PC-3 (cell line): ENCODE results near the gene MBOAT1. TPM values are rescaled to one million over a fixed set of nuclear protein-coding genes. Genes with fewer than 3 reads are reported as not detected.

Source experiments
- ATAC-seq: fragments of 200-7000 bp; cut with Tn5 transposase; 2 replicates; pipeline ENCODE4 v1.9.1; 2020; ENCODE audit warnings: mild to moderate bottlenecking, moderate library complexity
- BruUV-seq: library from RNA; stranded (reverse); fragments of 400-500 nt; replicated peaks from 2 replicates; lab custom pipeline; 2021; lab: Mats Ljungman, UMichigan
- CTCF ChIA-PET: fragments of 300-600 bp; sonication (Branson Sonifier 250); formaldehyde crosslinking; loops from one replicate; lab custom pipeline; 2022; ENCODE audit warnings: antibody characterized with exemption; lab: Charles Lee
- POLR2A ChIA-PET: fragments of 300-600 bp; sonication (Branson Sonifier 250); formaldehyde crosslinking; loops from one replicate; lab custom pipeline; 2022; ENCODE audit warnings: antibody characterized with exemption; ENCODE audit not compliant: unreplicated experiment; lab: Charles Lee
- DNase-seq: peaks from one replicate; pipeline ENCODE4 v3.0.0-alpha.2; 2015
- H2AFZ ChIP-seq: fragments of 300-600 bp; sonication (generic); 2 replicates; pipeline ENCODE4 v1.6.0; 2016; ENCODE audit warnings: antibody characterized with exemption, low read length
- H3F3A ChIP-seq: fragments of 300-600 bp; sonication (generic); one replicate; pipeline ENCODE4 v1.6.0; 2017; ENCODE audit warnings: antibody characterized with exemption, low read length, control low read depth, mild to moderate bottlenecking; ENCODE audit not compliant: unreplicated experiment
- H3K27ac ChIP-seq: fragments of 300-600 bp; sonication (generic); 2 replicates; pipeline ENCODE4 v1.5.1; 2016; ENCODE audit warnings: mild to moderate bottlenecking, low read length
- H3K27me3 ChIP-seq: fragments of 300-600 bp; sonication (generic); 2 replicates; pipeline ENCODE4 v1.6.1; 2016; ENCODE audit warnings: low read length, mixed read lengths
- H3K36me3 ChIP-seq: fragments of 300-600 bp; sonication (generic); 2 replicates; pipeline ENCODE4 v1.6.1; 2016; ENCODE audit warnings: low read depth, mixed run types, low read length, mixed read lengths
- H3K4me1 ChIP-seq: fragments of 300-600 bp; sonication (generic); 2 replicates; pipeline ENCODE4 v1.5.1; 2016; ENCODE audit warnings: low read length; ENCODE audit not compliant: insufficient read depth
- H3K4me2 ChIP-seq: fragments of 300-600 bp; sonication (generic); 2 replicates; pipeline ENCODE4 v1.6.0; 2016; ENCODE audit warnings: low read length
- H3K4me3 ChIP-seq: fragments of 300-600 bp; sonication (generic); 2 replicates; pipeline ENCODE4 v1.5.1; 2016; ENCODE audit warnings: mild to moderate bottlenecking, low read length, mixed read lengths
- H3K79me2 ChIP-seq: fragments of 300-600 bp; sonication (generic); 2 replicates; pipeline ENCODE4 v1.6.1; 2017; ENCODE audit warnings: low read length, mixed read lengths
- H3K9ac ChIP-seq: fragments of 300-600 bp; sonication (generic); 2 replicates; pipeline ENCODE4 v1.6.0; 2016; ENCODE audit warnings: mild to moderate bottlenecking, low read length
- H3K9me2 ChIP-seq: fragments of 300-600 bp; sonication (generic); replicated peaks from 2 replicates; pipeline ENCODE4 v1.6.1; 2016; ENCODE audit warnings: mixed run types, low read length, mixed read lengths
- H3K9me3 ChIP-seq: fragments of 300-600 bp; sonication (generic); 2 replicates; pipeline ENCODE4 v1.6.1; 2016; ENCODE audit warnings: low read length, mixed read lengths
- H4K20me1 ChIP-seq: fragments of 300-600 bp; sonication (generic); 2 replicates; pipeline ENCODE4 v1.6.1; 2016; ENCODE audit warnings: low read length, mixed read lengths
- CTCF ChIP-seq: fragments of 300-600 bp; sonication (generic); conservative IDR thresholded peaks from 2 replicates; pipeline ENCODE4 v1.5.1; 2017; ENCODE audit warnings: antibody characterized with exemption, low read depth, mild to moderate bottlenecking, low read length
- EZH2 ChIP-seq: fragments of 300-600 bp; sonication (generic); IDR thresholded peaks from one replicate; pipeline ENCODE4 v1.6.1; 2017; ENCODE audit warnings: antibody characterized with exemption, mild to moderate bottlenecking, low read length; ENCODE audit not compliant: unreplicated experiment
- EZH2phosphoT487 ChIP-seq: fragments of 300-600 bp; sonication (generic); IDR thresholded peaks from 2 replicates; pipeline ENCODE4 v1.6.1; 2018; ENCODE audit warnings: mild to moderate bottlenecking, antibody characterized with exemption, low read length, borderline replicate concordance
- intact Hi-C: fragments of 100-400 bp; cut with micrococcal nuclease; formaldehyde crosslinking; loops from 2 replicates; pipeline ENCODE4 v1.9.0; 2023
- total RNA-seq: library from RNA; depleted of rRNA; stranded (reverse); fragments of >200 nt; gene quantifications from 2 replicates; pipeline ENCODE4 v1.2.3, GENCODE V29; 2014

Gene MBOAT1
- total RNA-seq, 1 experiment from 2014 or later, result 8.4 TPM

- DNase-seq, result peak; percentile 34
- H3K4me1 ChIP-seq, result peaks cover 25% of the 10 kb centered on the region
- H3K4me3 ChIP-seq, result no peak overlapping the region
- H3K9me3 ChIP-seq, result 0 out of 2 replicates have a peak, but pooled peaks cover 4% of the 10 kb centered on the region
- no peak overlapping the region for H3K4me2 ChIP-seq
- H4K20me1 ChIP-seq, result no peaks in the 10 kb centered on the region
- intact Hi-C loops, result no loop called here
- no peaks in the 10 kb centered on the region for H3F3A ChIP-seq
- BruUV-seq, result no TSS peak
- no peaks in the 10 kb centered on the region for H3K79me2 ChIP-seq
- ChIA-PET POLR2A (no interaction called here), CTCF (no interaction called here)
- H2AFZ ChIP-seq, result no peak overlapping the region
- H3K9ac ChIP-seq, result no peak overlapping the region
- TF ChIP-seq EZH2phosphoT487 (no peak), CTCF (no peak), EZH2 (no peak)
- no peaks in the 10 kb centered on the region for H3K9me2 ChIP-seq
- peak; percentile 75 for ATAC-seq
- H3K27me3 ChIP-seq, result no peaks in the 10 kb centered on the region
- H3K36me3 ChIP-seq, result no peaks in the 10 kb centered on the region
- H3K27ac ChIP-seq, result no peak overlapping the region
Measured at GRCh38 chr6:20084411-20084810, 127.9 kb downstream of the MBOAT1 start.

- Histone ChIP-seq H3K36me3 (no peaks in the 10 kb centered on the region), H3K4me2 (no peak overlapping the region), H3K27ac (no peak overlapping the region), H3K9ac (no peak overlapping the region), H4K20me1 (no peaks in the 10 kb centered on the region), H3K4me3 (no peak overlapping the region), H3K79me2 (no peaks in the 10 kb centered on the region), H3K27me3 (peaks cover 33% of the 10 kb centered on the region), H3K9me3 (no peaks in the 10 kb centered on the region), H3K4me1 (no peaks in the 10 kb centered on the region), H2AFZ (no peak overlapping the region), H3K9me2 (no peaks in the 10 kb centered on the region), H3F3A (no peaks in the 10 kb centered on the region)
- intact Hi-C loops, result no loop called here
- no peak for TF ChIP-seq EZH2
- TF ChIP-seq EZH2phosphoT487, result no peak
- TF ChIP-seq CTCF, result no peak
- POLR2A ChIA-PET, result no interaction called here
- CTCF ChIA-PET, result no interaction called here
- no peak for ATAC-seq
- no TSS peak for BruUV-seq
- DNase-seq, result no peak
Measured at GRCh38 chr6:20071998-20072397, 140.3 kb downstream of the MBOAT1 start.

GRCh38 chr6:20070047-20070446 lies 142.2 kb downstream of the MBOAT1 start:
- ChIA-PET CTCF (no interaction called here), POLR2A (no interaction called here)
- no peak overlapping the region for H2AFZ ChIP-seq
- no peaks in the 10 kb centered on the region for H3F3A ChIP-seq
- no peak overlapping the region for H3K4me3 ChIP-seq
- no peaks in the 10 kb centered on the region for H3K4me1 ChIP-seq
- H4K20me1 ChIP-seq, result no peaks in the 10 kb centered on the region
- BruUV-seq, result no TSS peak
- no peak overlapping the region for H3K27ac ChIP-seq
- no peaks in the 10 kb centered on the region for H3K9me3 ChIP-seq
- TF ChIP-seq EZH2phosphoT487 (no peak), CTCF (no peak), EZH2 (no peak)
- intact Hi-C loops, result no loop called here
- no peak for ATAC-seq
- no peak overlapping the region for H3K9ac ChIP-seq
- no peaks in the 10 kb centered on the region for H3K36me3 ChIP-seq
- H3K27me3 ChIP-seq, result peaks cover 41% of the 10 kb centered on the region
- H3K4me2 ChIP-seq, result no peak overlapping the region
- no peaks in the 10 kb centered on the region for H3K79me2 ChIP-seq
- no peak for DNase-seq
- no peaks in the 10 kb centered on the region for H3K9me2 ChIP-seq
